Right lobe of liver (tissue), 6 donors: ENCODE measurements around the gene CATSPER3. TPM values are rescaled to one million over a fixed set of nuclear protein-coding genes. Genes with fewer than 3 reads are reported as not detected.
A peak's percentile ranks its signal among the peaks of the same experiment; 100 is the strongest.

Source experiments
- ATAC-seq, 4 donors: fragments of 200-7000 bp; cut with Tn5 transposase; one replicate each; pipeline ENCODE4 v1.9.1; 2020; ENCODE audit warnings: mild to moderate bottlenecking in 4 of 4, moderate library complexity in 4 of 4
- DNase-seq, 3 donors: peaks; one replicate each; pipeline ENCODE4 v3.0.0-alpha.2; 2020
- H3K27ac ChIP-seq, 3 donors: fragments of 200-600 bp; one replicate each; pipeline ENCODE4 v1.8.0; 2022
- H3K27me3 ChIP-seq, 2 donors: fragments of 200-600 bp; one replicate each; pipeline ENCODE4 v1.8.0; 2022
- H3K36me3 ChIP-seq, 4 donors: fragments of 200-600 bp; sonication (generic) in 1 of 4; one replicate each; pipeline versions ENCODE4 v1.5.1 to v1.8.0; 2017 to 2022; ENCODE audit warnings: control low read depth in 1 of 4
- H3K4me1 ChIP-seq, 4 donors: fragments of 200-600 bp; sonication (generic) in 1 of 4; one replicate each; pipeline versions ENCODE4 v1.5.1 to v1.8.0; 2017 to 2022; ENCODE audit warnings: control low read depth in 1 of 4
- H3K4me3 ChIP-seq, 3 donors: fragments of 200-600 bp; one replicate each; pipeline ENCODE4 v1.8.0; 2022
- H3K9me3 ChIP-seq, 4 donors: fragments of 200-600 bp; sonication (generic) in 1 of 4; one replicate each; pipeline versions ENCODE4 v1.5.1 to v1.8.0; 2017 to 2022; ENCODE audit warnings: control low read depth in 1 of 4
- POLR2A ChIP-seq: fragments of 450-650 bp; IDR thresholded peaks from one replicate; pipeline ENCODE4 v1.6.1; 2017; ENCODE audit warnings: antibody characterized with exemption, mild to moderate bottlenecking
- WGBS: methylation state at CpG from one replicate; pipeline ENCODE4 v1.1.6; 2018; ENCODE audit warnings: low coverage, low lambda C conversion rate; ENCODE audit not compliant: insufficient coverage; ENCODE audit errors: missing lambda C conversion rate; 5-methylcytosine and 5-hydroxymethylcytosine counted together
- intact Hi-C, 2 donors: fragments of 100-400 bp; cut with DNase I; formaldehyde crosslinking; loops; one replicate each; pipeline versions ENCODE4 v1.11.2 to v1.14.1; 2022
- total RNA-seq, 6 experiments: library from RNA; depleted of rRNA in 2 of 6; stranded (reverse); fragments of >200 nt in 2 of 6; fragmentation: NEBNext Ultra II Directional in 3 of 6; extraction: Animal tissue kit (Norgen Biotek cat#: 25700) in 3 of 6; gene quantifications; one replicate each; pipeline versions ENCODE4 v1.1.0 to v1.2.4, GENCODE V29; 2016 to 2023
- TF ChIP-seq, protein P1 (sequence below), 4 donors: fragments of 200-600 bp in 3 of 4; fragments of 450-650 bp in 1 of 4; IDR thresholded peaks; one replicate each; pipeline versions ENCODE4 v1.5.1 to v1.8.0; 2016 to 2022; ENCODE audit warnings: antibody characterized with exemption in 4 of 4, mild to moderate bottlenecking in 2 of 4
- donor health status: DM: no; HTN: yes; CAD: no.
- donor health status: DM: no; HTN: no; CAD: no.
- donor health status: DM: no; HTN: no; CAD: no.
- donor health status: DM: no; HTN: yes; CAD: no.
- donor health status: DM: no; HTN: yes; CAD: no.

Gene CATSPER3
- total RNA-seq, 6 experiments from 2014 or later = 0.29 to 1.1 (median 0.81) TPM; not detected in 2

DNA sequence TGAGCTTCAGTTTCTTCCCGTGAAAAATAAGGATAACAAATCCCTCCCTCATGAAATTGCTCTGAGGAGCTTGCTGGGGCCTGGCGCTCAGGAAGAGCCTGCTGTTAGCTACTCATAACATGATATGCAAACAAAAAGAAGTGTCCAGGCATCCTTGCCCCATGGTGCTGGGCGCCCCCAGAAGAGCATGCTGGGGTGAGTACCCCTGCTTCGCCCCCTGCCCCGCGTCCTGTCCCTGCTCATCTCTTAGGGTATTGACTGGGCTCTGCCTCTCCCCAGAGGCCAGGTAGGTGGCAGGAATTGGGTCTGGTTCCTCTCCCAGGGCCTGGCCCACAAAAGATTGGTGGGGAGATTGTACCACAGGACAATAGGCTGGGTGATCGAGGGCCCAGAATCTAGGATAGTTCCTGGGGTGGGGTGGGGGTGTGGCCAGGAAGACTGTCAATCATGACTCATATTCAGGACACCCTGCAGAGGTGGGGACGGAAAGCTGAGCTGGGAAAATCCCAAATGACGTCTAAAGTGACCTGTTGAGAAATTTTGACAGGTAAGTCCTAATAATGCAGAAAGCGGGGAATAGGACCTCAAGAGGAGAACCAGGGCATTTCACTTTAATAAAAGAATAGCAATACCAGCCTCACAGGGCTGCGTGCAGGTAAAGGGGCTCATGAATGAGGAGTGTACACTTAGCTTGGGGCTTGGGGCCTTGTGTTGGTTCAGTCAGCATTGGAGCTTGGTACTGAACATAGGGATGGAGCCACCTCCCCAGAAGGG, 57.4 kb downstream of the CATSPER3 start:
- ATAC-seq = peak in 1 of 4 donors; percentile 57
- intact Hi-C loops = no loop called here
- Histone ChIP-seq H3K27ac (no peak overlapping the region), H3K36me3 (no peaks in the 10 kb centered on the region), H3K9me3 (no peaks in the 10 kb centered on the region), H3K4me3 (no peak overlapping the region), H3K27me3 (peaks cover 6 to 29% of the 10 kb centered on the region in 2 donors), H3K4me1 (no peaks in the 10 kb centered on the region)
- peak in 2 of 3 donors; percentile 8 to 22 for DNase-seq
- TF ChIP-seq, protein P1, sequence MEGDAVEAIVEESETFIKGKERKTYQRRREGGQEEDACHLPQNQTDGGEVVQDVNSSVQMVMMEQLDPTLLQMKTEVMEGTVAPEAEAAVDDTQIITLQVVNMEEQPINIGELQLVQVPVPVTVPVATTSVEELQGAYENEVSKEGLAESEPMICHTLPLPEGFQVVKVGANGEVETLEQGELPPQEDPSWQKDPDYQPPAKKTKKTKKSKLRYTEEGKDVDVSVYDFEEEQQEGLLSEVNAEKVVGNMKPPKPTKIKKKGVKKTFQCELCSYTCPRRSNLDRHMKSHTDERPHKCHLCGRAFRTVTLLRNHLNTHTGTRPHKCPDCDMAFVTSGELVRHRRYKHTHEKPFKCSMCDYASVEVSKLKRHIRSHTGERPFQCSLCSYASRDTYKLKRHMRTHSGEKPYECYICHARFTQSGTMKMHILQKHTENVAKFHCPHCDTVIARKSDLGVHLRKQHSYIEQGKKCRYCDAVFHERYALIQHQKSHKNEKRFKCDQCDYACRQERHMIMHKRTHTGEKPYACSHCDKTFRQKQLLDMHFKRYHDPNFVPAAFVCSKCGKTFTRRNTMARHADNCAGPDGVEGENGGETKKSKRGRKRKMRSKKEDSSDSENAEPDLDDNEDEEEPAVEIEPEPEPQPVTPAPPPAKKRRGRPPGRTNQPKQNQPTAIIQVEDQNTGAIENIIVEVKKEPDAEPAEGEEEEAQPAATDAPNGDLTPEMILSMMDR (IDR thresholded peaks at IDR 0.05) = no peak
- no peak for TF ChIP-seq POLR2A
- whole genome bisulfite sequencing = 69% methylated on average over 4 of the region's 11 CpGs

DNA sequence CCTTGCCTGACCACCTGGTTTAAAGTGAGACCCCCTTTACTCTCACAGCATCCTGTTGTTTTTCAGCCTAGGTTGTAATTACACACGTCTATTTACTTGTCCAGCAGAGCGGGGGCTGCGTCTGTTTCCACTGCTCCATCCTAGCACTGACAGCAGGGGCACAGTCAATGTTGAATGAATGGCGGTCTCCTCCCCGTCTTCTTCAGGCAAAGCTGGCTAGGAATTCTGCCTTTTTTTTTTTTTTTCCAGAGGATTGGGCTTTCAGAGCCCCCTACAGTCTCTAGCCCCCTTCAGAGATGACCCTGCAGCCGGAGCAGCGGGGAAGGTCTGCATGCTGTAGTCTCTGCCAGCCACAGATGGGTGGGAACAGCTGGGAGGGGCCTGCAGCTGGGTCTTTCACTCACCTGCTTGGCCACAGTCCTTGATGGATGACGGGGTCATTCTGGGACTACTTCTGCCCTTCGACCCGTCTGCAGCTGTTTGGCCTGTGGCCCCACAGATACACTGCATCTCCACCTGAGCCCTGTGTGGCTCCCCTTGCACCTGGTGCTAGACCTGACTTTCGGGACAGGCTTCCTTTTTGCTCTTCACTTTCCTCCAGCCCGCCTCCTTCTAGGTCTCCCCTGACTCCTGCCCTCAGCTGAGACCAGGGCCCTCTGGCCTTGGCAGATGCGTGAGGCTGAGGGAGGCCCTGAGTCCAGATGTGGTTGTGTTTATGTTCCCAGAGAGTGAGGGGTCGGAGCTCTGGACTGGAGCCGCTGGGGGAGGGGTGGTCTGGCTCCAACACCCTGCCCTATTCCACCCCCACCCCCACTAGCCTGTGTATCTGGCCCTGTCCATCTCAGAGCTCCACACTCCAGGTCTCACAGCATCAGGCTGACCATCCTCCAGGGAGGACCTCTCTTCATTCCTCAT, 58.3 kb downstream of the CATSPER3 start:
- WGBS = 74% methylated on average over 7 of the region's 15 CpGs

DNA sequence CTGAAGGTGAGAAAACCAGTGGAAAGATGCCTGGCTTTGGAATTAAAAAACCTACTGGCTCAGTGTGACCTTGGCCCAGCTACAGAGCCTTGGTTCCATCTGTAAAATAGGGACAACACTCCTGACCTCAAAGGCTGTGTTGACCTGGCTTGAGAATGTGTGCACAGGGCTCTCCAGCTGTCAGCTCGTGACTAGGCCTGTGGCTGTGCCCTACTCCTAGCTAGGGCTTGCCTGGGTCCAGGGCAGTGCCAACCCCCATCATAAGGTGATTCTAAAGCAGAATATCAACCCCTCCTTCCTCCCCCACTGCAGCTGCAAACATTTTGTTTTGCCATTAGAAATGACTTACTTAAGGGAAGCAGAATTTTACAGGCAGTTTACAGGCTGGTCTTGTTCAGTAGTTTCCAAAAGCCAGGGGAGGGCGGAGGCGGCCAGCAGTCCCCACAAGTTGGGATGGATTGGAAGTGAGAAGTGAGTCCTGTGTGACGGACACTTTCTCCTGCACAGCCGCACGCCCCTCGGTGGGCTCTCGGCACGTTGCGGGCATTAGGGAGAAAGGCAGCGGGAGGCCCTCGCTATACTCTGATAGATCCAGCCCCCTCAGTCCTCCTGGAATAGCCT, 59.0 kb downstream of the CATSPER3 start:
- Histone ChIP-seq H3K36me3 (no peaks in the 10 kb centered on the region), H3K27me3 (peaks cover 14 to 35% of the 10 kb centered on the region in 2 donors), H3K9me3 (no peaks in the 10 kb centered on the region), H3K4me1 (peaks cover 0 to 14% (median 2%) of the 10 kb centered on the region in 4 donors), H3K27ac (no peak overlapping the region), H3K4me3 (no peak overlapping the region)
- TF ChIP-seq POLR2A = no peak
- TF ChIP-seq, protein P1 (IDR thresholded peaks at IDR 0.05) = no peak
- DNase-seq = peak in 1 of 3 donors; percentile 10
- 100% methylated on average over 2 of the region's 12 CpGs for WGBS
- intact Hi-C loops = no loop called here
- ATAC-seq = no peak

More for the DNA sequence above, 58.3 kb downstream of the CATSPER3 start:
- Histone ChIP-seq H3K9me3 (no peaks in the 10 kb centered on the region), H3K4me3 (no peak overlapping the region), H3K27me3 (peaks cover 7 to 30% of the 10 kb centered on the region in 2 donors), H3K4me1 (peaks cover 0 to 7% (median 1%) of the 10 kb centered on the region in 4 donors), H3K27ac (no peak overlapping the region), H3K36me3 (no peaks in the 10 kb centered on the region)
- intact Hi-C loops = no loop called here
- DNase-seq = peak in 2 of 3 donors; percentile 7 to 41
- TF ChIP-seq, protein P1 (IDR thresholded peaks at IDR 0.05) = no peak
- TF ChIP-seq POLR2A = no peak
- no peak for ATAC-seq

- Histone ChIP-seq H3K4me1 (peaks cover 0 to 14% (median 2%) of the 10 kb centered on the region in 4 donors), H3K27me3 (peaks cover 19 to 40% of the 10 kb centered on the region in 2 donors), H3K4me3 (no peak overlapping the region), H3K36me3 (no peaks in the 10 kb centered on the region), H3K9me3 (no peaks in the 10 kb centered on the region), H3K27ac (no peak overlapping the region)
- TF ChIP-seq POLR2A = no peak
- TF ChIP-seq, protein P1 (IDR thresholded peaks at IDR 0.05) = no peak
- ATAC-seq (no peak), DNase-seq (peak in 2 of 3 donors; percentile 16 to 55)
- intact Hi-C loops = no loop called here
- whole genome bisulfite sequencing = 20% methylated on average over 4 of the region's 29 CpGs
Measured at GRCh38 chr5:135027266-135027696, 59.6 kb downstream of the CATSPER3 start.
